Measurements from ENCODE around the gene KLK13. TPM values are rescaled to one million over a fixed set of nuclear protein-coding genes. Genes with fewer than 3 reads are reported as not detected.

Gene KLK13
- polyA plus RNA-seq, 1 donor (not counting 4 experiments of a cell fraction or from before 2014, with no cell fraction given), result 2.0 TPM

DNA sequence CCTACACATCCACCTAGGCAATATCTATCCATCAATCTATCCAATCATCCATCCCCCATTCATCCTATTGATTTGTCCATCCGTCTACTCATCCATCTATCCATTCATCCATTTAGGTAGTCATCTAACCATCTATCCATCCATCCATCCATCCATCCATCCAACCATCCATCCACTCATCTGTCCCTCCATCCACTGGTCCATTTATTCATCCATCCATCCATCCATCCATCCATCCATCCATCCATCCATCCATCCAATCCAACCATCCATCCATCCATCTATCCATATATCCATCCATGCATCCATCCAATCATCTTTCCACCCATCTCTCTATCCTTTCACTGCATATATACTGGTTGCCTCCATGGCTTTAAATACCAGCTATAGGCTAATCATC lies 3.9 kb downstream of the KLK13 start:
- H3K4me1 ChIP-seq (ENCODE audit: control insufficient read depth, extremely low read depth, insufficient read depth, low read length), result peaks cover 3% of the 10 kb centered on the region
- no peak overlapping the region for H3K4me3 ChIP-seq (ENCODE audit: control insufficient read depth in 2 of 3, extremely low read depth in 1 of 3, insufficient read depth in 2 of 3, low read depth in 1 of 3, low read length in 3 of 3)
- H2AFZ ChIP-seq (ENCODE audit: control insufficient read depth, low read length), result no peak overlapping the region
- no peaks in the 10 kb centered on the region for H3K9me1 ChIP-seq (ENCODE audit: control insufficient read depth, extremely low read depth, insufficient read depth, low read length)
- FAIRE-seq (no peak), DNase-seq (ENCODE audit: low read depth, low spot score) (no peak)
- H3K9ac ChIP-seq (ENCODE audit: control insufficient read depth, extremely low read depth, insufficient read depth, low read length), result no peak overlapping the region
- H3K27ac ChIP-seq (ENCODE audit: control insufficient read depth, insufficient read depth, low read length), result no peak overlapping the region
- no peaks in the 10 kb centered on the region for H3K79me2 ChIP-seq (ENCODE audit: control insufficient read depth, insufficient read depth, low read length)
- no peak overlapping the region for H3K4me2 ChIP-seq (ENCODE audit: control insufficient read depth, extremely low read depth, insufficient read depth, low read depth, low read length)
- peaks cover 21% of the 10 kb centered on the region for H3K27me3 ChIP-seq (ENCODE audit: control insufficient read depth, extremely low read depth, insufficient read depth, low read length)
- no peaks in the 10 kb centered on the region for H3K36me3 ChIP-seq (ENCODE audit: control insufficient read depth in 2 of 2, extremely low read depth in 1 of 2, insufficient read depth in 2 of 2, low read length in 2 of 2)
- no peaks in the 10 kb centered on the region for H4K20me1 ChIP-seq (ENCODE audit: control insufficient read depth, extremely low read depth, insufficient read depth, low read length)
- no peak for TF ChIP-seq CTCF (optimal IDR thresholded peaks at IDR 0.05 in 1 of 3, IDR thresholded peaks at IDR 0.05 in 1 of 3, conservative IDR thresholded peaks at IDR 0.05 in 1 of 3; ENCODE audit: extremely low read depth in 1 of 3, insufficient read depth in 2 of 3, low read length in 3 of 3)
- no peak for TF ChIP-seq EZH2 (IDR thresholded peaks at IDR 0.05; ENCODE audit: low read length)
- H3K9me3 ChIP-seq (ENCODE audit: control insufficient read depth, low read depth, low read length), result no peaks in the 10 kb centered on the region
- dilution Hi-C loops (cut with MboI; ENCODE audit: extremely low pct_ligation_motif_present, low sequenced_read_pairs), result no loop called here

DNA sequence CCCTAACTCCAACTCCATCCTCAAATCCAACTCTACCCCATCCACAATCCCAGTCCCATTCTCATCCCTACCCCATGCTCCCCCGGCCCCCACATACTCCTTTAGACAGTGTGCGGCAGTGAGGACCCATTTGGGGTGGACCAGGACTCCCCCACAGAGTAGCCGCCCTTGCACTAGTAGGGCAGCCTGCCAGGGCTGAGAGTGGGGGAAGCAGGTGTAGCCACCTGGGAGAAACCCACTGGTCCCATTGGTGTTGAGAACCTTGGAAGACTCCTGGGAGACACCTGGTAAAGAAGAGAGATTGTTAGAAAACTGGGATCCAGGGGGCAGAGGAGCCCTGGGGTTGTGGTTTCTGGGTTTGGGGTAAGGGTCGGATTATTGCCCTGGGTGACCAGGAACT lies 4.6 kb downstream of the KLK13 start:
- FAIRE-seq, result no peak

More for the DNA sequence above, 4.6 kb downstream of the KLK13 start:
- Histone ChIP-seq H3K9me1 (ENCODE audit: control insufficient read depth, extremely low read depth, insufficient read depth, low read length) (no peaks in the 10 kb centered on the region), H3K4me1 (ENCODE audit: control insufficient read depth, extremely low read depth, insufficient read depth, low read length) (peaks cover 3% of the 10 kb centered on the region), H3K79me2 (ENCODE audit: control insufficient read depth, insufficient read depth, low read length) (no peaks in the 10 kb centered on the region), H2AFZ (ENCODE audit: control insufficient read depth, low read length) (no peak overlapping the region), H3K27me3 (ENCODE audit: control insufficient read depth, extremely low read depth, insufficient read depth, low read length) (peaks cover 14% of the 10 kb centered on the region), H3K9me3 (ENCODE audit: control insufficient read depth, low read depth, low read length) (no peaks in the 10 kb centered on the region), H3K36me3 (ENCODE audit: control insufficient read depth in 2 of 2, extremely low read depth in 1 of 2, insufficient read depth in 2 of 2, low read length in 2 of 2) (no peaks in the 10 kb centered on the region), H3K4me3 (ENCODE audit: control insufficient read depth in 2 of 3, extremely low read depth in 1 of 3, insufficient read depth in 2 of 3, low read depth in 1 of 3, low read length in 3 of 3) (no peak overlapping the region), H3K9ac (ENCODE audit: control insufficient read depth, extremely low read depth, insufficient read depth, low read length) (no peak overlapping the region), H3K4me2 (ENCODE audit: control insufficient read depth, extremely low read depth, insufficient read depth, low read depth, low read length) (no peak overlapping the region), H4K20me1 (ENCODE audit: control insufficient read depth, extremely low read depth, insufficient read depth, low read length) (no peaks in the 10 kb centered on the region), H3K27ac (ENCODE audit: control insufficient read depth, insufficient read depth, low read length) (no peak overlapping the region)
- no peak for DNase-seq (ENCODE audit: low read depth, low spot score)
- dilution Hi-C loops (cut with MboI; ENCODE audit: extremely low pct_ligation_motif_present, low sequenced_read_pairs), result no loop called here
- TF ChIP-seq EZH2 (IDR thresholded peaks at IDR 0.05; ENCODE audit: low read length) (no peak), CTCF (optimal IDR thresholded peaks at IDR 0.05 in 1 of 3, IDR thresholded peaks at IDR 0.05 in 1 of 3, conservative IDR thresholded peaks at IDR 0.05 in 1 of 3; ENCODE audit: extremely low read depth in 1 of 3, insufficient read depth in 2 of 3, low read length in 3 of 3) (no peak)

Measured in keratinocyte (primary cell).